ENCODE data around the gene MYO1D.

DNA sequence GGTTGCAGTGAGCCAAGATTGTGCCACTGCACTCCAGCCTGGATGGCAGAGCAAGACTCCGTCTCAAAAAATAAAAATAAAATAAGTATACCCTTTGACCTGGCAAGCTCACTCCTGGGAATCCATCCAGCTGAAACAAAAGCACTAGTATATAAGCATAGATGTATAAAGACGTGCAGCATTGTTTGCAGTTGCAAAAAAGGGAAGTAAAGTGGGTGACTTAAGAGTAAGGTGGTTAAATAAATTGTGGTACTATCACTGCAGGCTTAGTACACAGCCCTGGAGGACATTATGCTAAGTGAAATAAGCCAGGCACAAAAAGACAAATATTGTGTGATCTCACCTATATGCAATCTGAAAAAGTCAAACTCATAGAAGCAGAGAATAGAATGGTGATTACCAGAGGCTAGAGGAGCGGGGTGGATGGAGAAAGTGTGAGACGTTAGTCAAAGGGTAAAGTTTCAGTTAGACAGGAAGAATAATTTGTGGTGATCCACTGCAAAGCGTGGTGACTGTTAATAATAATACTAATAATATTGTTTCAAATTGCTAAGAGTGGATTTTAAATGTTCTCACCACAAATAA lies 113.0 kb downstream of the MYO1D start:
- TF ChIP-seq, protein P1, sequence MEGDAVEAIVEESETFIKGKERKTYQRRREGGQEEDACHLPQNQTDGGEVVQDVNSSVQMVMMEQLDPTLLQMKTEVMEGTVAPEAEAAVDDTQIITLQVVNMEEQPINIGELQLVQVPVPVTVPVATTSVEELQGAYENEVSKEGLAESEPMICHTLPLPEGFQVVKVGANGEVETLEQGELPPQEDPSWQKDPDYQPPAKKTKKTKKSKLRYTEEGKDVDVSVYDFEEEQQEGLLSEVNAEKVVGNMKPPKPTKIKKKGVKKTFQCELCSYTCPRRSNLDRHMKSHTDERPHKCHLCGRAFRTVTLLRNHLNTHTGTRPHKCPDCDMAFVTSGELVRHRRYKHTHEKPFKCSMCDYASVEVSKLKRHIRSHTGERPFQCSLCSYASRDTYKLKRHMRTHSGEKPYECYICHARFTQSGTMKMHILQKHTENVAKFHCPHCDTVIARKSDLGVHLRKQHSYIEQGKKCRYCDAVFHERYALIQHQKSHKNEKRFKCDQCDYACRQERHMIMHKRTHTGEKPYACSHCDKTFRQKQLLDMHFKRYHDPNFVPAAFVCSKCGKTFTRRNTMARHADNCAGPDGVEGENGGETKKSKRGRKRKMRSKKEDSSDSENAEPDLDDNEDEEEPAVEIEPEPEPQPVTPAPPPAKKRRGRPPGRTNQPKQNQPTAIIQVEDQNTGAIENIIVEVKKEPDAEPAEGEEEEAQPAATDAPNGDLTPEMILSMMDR (IDR thresholded peaks at IDR 0.05; ENCODE audit: low read depth, low read length), result no peak
- no peak for TF ChIP-seq EZH2phosphoT487 (IDR thresholded peaks at IDR 0.05; ENCODE audit: low read depth)

Data from OCI-LY3 (cell line).